Body of pancreas (tissue), 4 donors: ENCODE results near the gene AAGAB.

Experiments
- CTCF ChIP-seq, 7 experiments: fragments of 450-650 bp in 4 of 7; fragments of 200-600 bp in 3 of 7; sonication (generic) in 3 of 7; IDR thresholded peaks; one replicate each; pipeline ENCODE4 v1.5.1; 2016 to 2019; ENCODE audit warnings: antibody characterized with exemption in 7 of 7
- POLR2A ChIP-seq, 3 donors: fragments of 450-650 bp; IDR thresholded peaks; one replicate each; pipeline ENCODE4 v1.6.1; 2016; ENCODE audit warnings: antibody characterized with exemption in 3 of 3, mild to moderate bottlenecking in 2 of 3

GRCh38 chr15:67165254-67166253, 88.9 kb downstream of the AAGAB start:
- TF ChIP-seq CTCF (IDR thresholded peaks at IDR 0.05) (no peak), POLR2A (IDR thresholded peaks at IDR 0.05) (no peak)
